HEK293 (cell line): ENCODE measurements around the gene NUP54.
A peak's percentile ranks its signal among the peaks of the same experiment; 100 is the strongest.

ENCODE experiments used
- ATF2 ChIP-seq: fragments of 450-650 bp; formaldehyde crosslinking; IDR thresholded peaks from 2 replicates; pipeline ENCODE4 v1.5.1; 2016; ENCODE audit warnings: missing biosample characterization, missing genetic modification characterization, low read depth
- EGR2 ChIP-seq: fragments of 450-650 bp; formaldehyde crosslinking; IDR thresholded peaks from 2 replicates; pipeline ENCODE4 v1.5.1; 2016; ENCODE audit warnings: low read depth, missing biosample characterization, missing genetic modification characterization
- HIC1 ChIP-seq: fragments of 450-650 bp; formaldehyde crosslinking; IDR thresholded peaks from 2 replicates; pipeline ENCODE4 v1.5.1; 2016; ENCODE audit warnings: missing biosample characterization, missing genetic modification characterization
- IKZF3 ChIP-seq: fragments of 450-650 bp; IDR thresholded peaks from 2 replicates; pipeline ENCODE4 v1.5.0; 2018; ENCODE audit warnings: missing biosample characterization, mild to moderate bottlenecking, missing genetic modification characterization, moderate library complexity
- OVOL3 ChIP-seq: fragments of 450-650 bp; formaldehyde crosslinking; IDR thresholded peaks from 2 replicates; pipeline ENCODE4 v1.5.1; 2016; ENCODE audit warnings: missing biosample characterization, missing genetic modification characterization
- SCRT2 ChIP-seq: fragments of 450-650 bp; formaldehyde crosslinking; IDR thresholded peaks from 2 replicates; pipeline ENCODE4 v1.5.1; 2016; ENCODE audit warnings: missing biosample characterization, missing genetic modification characterization
- SP2 ChIP-seq: fragments of 450-650 bp; formaldehyde crosslinking; IDR thresholded peaks from 2 replicates; pipeline ENCODE4 v1.5.1; 2016; ENCODE audit warnings: missing biosample characterization, missing genetic modification characterization
- ZBTB1 ChIP-seq: fragments of 450-650 bp; formaldehyde crosslinking; IDR thresholded peaks from 2 replicates; pipeline ENCODE4 v1.5.1; 2016; ENCODE audit warnings: missing biosample characterization, missing genetic modification characterization
- ZBTB17 ChIP-seq: fragments of 450-650 bp; formaldehyde crosslinking; IDR thresholded peaks from 2 replicates; pipeline ENCODE4 v1.5.1; 2016; ENCODE audit warnings: missing biosample characterization, missing genetic modification characterization
- ZBTB20 ChIP-seq: fragments of 450-650 bp; formaldehyde crosslinking; IDR thresholded peaks from 2 replicates; pipeline ENCODE4 v1.5.1; 2016; ENCODE audit warnings: missing biosample characterization, missing genetic modification characterization
- ZBTB49 ChIP-seq: fragments of 450-650 bp; formaldehyde crosslinking; IDR thresholded peaks from 2 replicates; pipeline ENCODE4 v1.5.1; 2016; ENCODE audit warnings: missing biosample characterization, missing genetic modification characterization, low read depth
- ZFP37 ChIP-seq: fragments of 450-650 bp; formaldehyde crosslinking; IDR thresholded peaks from 2 replicates; pipeline ENCODE4 v1.5.1; 2016; ENCODE audit warnings: missing biosample characterization, missing genetic modification characterization
- ZFP41 ChIP-seq: fragments of 450-650 bp; formaldehyde crosslinking; IDR thresholded peaks from 2 replicates; pipeline ENCODE4 v1.5.1; 2016; ENCODE audit warnings: missing biosample characterization, missing genetic modification characterization, borderline replicate concordance
- ZNF140 ChIP-seq: fragments of 450-650 bp; formaldehyde crosslinking; IDR thresholded peaks from 2 replicates; pipeline ENCODE4 v1.5.1; 2016; ENCODE audit warnings: missing biosample characterization, missing genetic modification characterization
- ZNF16 ChIP-seq: fragments of 450-650 bp; formaldehyde crosslinking; IDR thresholded peaks from 2 replicates; pipeline ENCODE4 v1.5.1; 2016; ENCODE audit warnings: low read depth, missing biosample characterization, missing genetic modification characterization
- ZNF292 ChIP-seq: fragments of 450-650 bp; formaldehyde crosslinking; IDR thresholded peaks from 2 replicates; pipeline ENCODE4 v1.5.1; 2016; ENCODE audit warnings: low read depth, missing biosample characterization, missing genetic modification characterization, borderline replicate concordance
- ZNF398 ChIP-seq: fragments of 450-650 bp; formaldehyde crosslinking; IDR thresholded peaks from 2 replicates; pipeline ENCODE4 v1.5.1; 2017; ENCODE audit warnings: missing biosample characterization, missing genetic modification characterization
- ZNF423 ChIP-seq: fragments of 450-650 bp; formaldehyde crosslinking; IDR thresholded peaks from 2 replicates; pipeline ENCODE4 v1.5.1; 2016; ENCODE audit warnings: missing biosample characterization, missing genetic modification characterization
- ZNF433 ChIP-seq: fragments of 450-650 bp; formaldehyde crosslinking; IDR thresholded peaks from 2 replicates; pipeline ENCODE4 v1.5.1; 2016; ENCODE audit warnings: missing biosample characterization, missing genetic modification characterization, low read depth
- ZNF518A ChIP-seq: fragments of 450-650 bp; formaldehyde crosslinking; conservative IDR thresholded peaks from 2 replicates; pipeline ENCODE4 v1.5.1; 2016; ENCODE audit warnings: low read depth, missing biosample characterization, missing genetic modification characterization
- ZNF530 ChIP-seq: fragments of 450-650 bp; formaldehyde crosslinking; IDR thresholded peaks from 2 replicates; pipeline ENCODE4 v1.5.1; 2016; ENCODE audit warnings: low read depth, missing biosample characterization, missing genetic modification characterization
- ZNF558 ChIP-seq: fragments of 450-650 bp; formaldehyde crosslinking; IDR thresholded peaks from 2 replicates; pipeline ENCODE4 v1.5.1; 2016; ENCODE audit warnings: missing biosample characterization, missing genetic modification characterization
- ZNF585B ChIP-seq: fragments of 450-650 bp; formaldehyde crosslinking; IDR thresholded peaks from 2 replicates; pipeline ENCODE4 v1.5.1; 2016; ENCODE audit warnings: missing biosample characterization, missing genetic modification characterization
- ZNF600 ChIP-seq: fragments of 450-650 bp; formaldehyde crosslinking; IDR thresholded peaks from 2 replicates; pipeline ENCODE4 v1.5.1; 2016; ENCODE audit warnings: missing biosample characterization, missing genetic modification characterization
- ZNF610 ChIP-seq: fragments of 450-650 bp; formaldehyde crosslinking; IDR thresholded peaks from 2 replicates; pipeline ENCODE4 v1.5.1; 2016; ENCODE audit warnings: missing biosample characterization, missing genetic modification characterization, borderline replicate concordance
- ZNF664 ChIP-seq: fragments of 450-650 bp; formaldehyde crosslinking; IDR thresholded peaks from 2 replicates; pipeline ENCODE4 v1.5.1; 2016; ENCODE audit warnings: missing biosample characterization, missing genetic modification characterization
- ZNF701 ChIP-seq: fragments of 450-650 bp; formaldehyde crosslinking; IDR thresholded peaks from 2 replicates; pipeline ENCODE4 v1.5.1; 2016; ENCODE audit warnings: missing biosample characterization, missing genetic modification characterization
- ZNF837 ChIP-seq: fragments of 450-650 bp; formaldehyde crosslinking; IDR thresholded peaks from 2 replicates; pipeline ENCODE4 v1.5.1; 2016; ENCODE audit warnings: missing biosample characterization, missing genetic modification characterization

The NUP54 gene

GRCh38 chr4:76147454-76148141, 599 bp downstream of the NUP54 start (continued):
- TF ChIP-seq ZNF664 (tag by site-specific recombination) (no peak), EGR2 (tag by site-specific recombination) (no peak), ZNF701 (tag by site-specific recombination) (no peak), ZNF600 (tag by site-specific recombination) (no peak), ZBTB17 (tag by site-specific recombination) (no peak), OVOL3 (tag by site-specific recombination) (no peak), IKZF3 (tag by site-specific recombination) (0 out of 2 replicates have a peak, but pooled peaks have one; percentile 24), ZNF558 (tag by site-specific recombination) (no peak), ZNF518A (tag by site-specific recombination) (no peak), ZFP41 (tag by site-specific recombination) (no peak), ZNF837 (no peak), ZBTB1 (tag by site-specific recombination) (no peak), ZNF610 (no peak), ZNF433 (no peak), ZFP37 (no peak), ZNF585B (no peak), ZNF530 (tag by site-specific recombination) (no peak), ZNF398 (tag by site-specific recombination) (peak; percentile 84), HIC1 (tag by site-specific recombination) (peak; percentile 48; the same call in 1 of the 2 replicates), ATF2 (tag by site-specific recombination) (no peak), ZNF16 (tag by site-specific recombination) (no peak), ZBTB49 (tag by site-specific recombination) (no peak), SCRT2 (tag by site-specific recombination) (no peak), ZNF292 (tag by site-specific recombination) (no peak), ZNF423 (tag by site-specific recombination) (peak; percentile 53; the same call in 1 of the 2 replicates), ZNF140 (no peak), SP2 (peak; percentile 87), ZBTB20 (tag by site-specific recombination) (peak; percentile 13; the same call in 1 of the 2 replicates)
